Stimulated activated naive CD8-positive, alpha-beta T cell treated with anti-CD3 and anti-CD28 coated beads, Interleukin-15, amount 100 ng/mL, for 72 hours (primary cell): Measurements from ENCODE around the gene PRAMEF12.
A peak's percentile ranks its signal among the peaks of the same experiment; 100 is the strongest.
"Not testable (repeated sequence)": the region's sequence is repeated elsewhere in the genome, so short reads cannot be mapped to it uniquely, and the experiment has no call there.

Experiments
- ATAC-seq: fragments of 150-1000 bp; cut with Tn5 transposase; 2 replicates; pipeline ENCODE4 v1.10.0; 2021; ENCODE audit warnings: mild to moderate bottlenecking, moderate library complexity
- DNase-seq, 2 donors: peaks; one replicate each; pipeline ENCODE4 v3.0.0; 2021 to 2022
- H3K27ac Mint-ChIP-seq, 2 donors: one replicate each; pipeline ENCODE4 v1.8.0; 2022; ENCODE audit warnings: mild to moderate bottlenecking in 2 of 2, mixed read lengths in 2 of 2, moderate library complexity in 2 of 2
- H3K27me3 Mint-ChIP-seq: one replicate; pipeline ENCODE4 v1.8.0; 2022; ENCODE audit warnings: mixed read lengths
- H3K4me1 Mint-ChIP-seq: one replicate; pipeline ENCODE4 v1.8.0; 2022; ENCODE audit warnings: mild to moderate bottlenecking, mixed read lengths
- H3K4me3 Mint-ChIP-seq, 2 donors: one replicate each; pipeline ENCODE4 v1.8.0; 2022; ENCODE audit warnings: mild to moderate bottlenecking in 2 of 2, mixed read lengths in 2 of 2, moderate library complexity in 1 of 2
- H3K9me3 Mint-ChIP-seq, 2 donors: one replicate each; pipeline ENCODE4 v1.8.0; 2022; ENCODE audit warnings: mixed read lengths in 2 of 2

Gene PRAMEF12

DNA sequence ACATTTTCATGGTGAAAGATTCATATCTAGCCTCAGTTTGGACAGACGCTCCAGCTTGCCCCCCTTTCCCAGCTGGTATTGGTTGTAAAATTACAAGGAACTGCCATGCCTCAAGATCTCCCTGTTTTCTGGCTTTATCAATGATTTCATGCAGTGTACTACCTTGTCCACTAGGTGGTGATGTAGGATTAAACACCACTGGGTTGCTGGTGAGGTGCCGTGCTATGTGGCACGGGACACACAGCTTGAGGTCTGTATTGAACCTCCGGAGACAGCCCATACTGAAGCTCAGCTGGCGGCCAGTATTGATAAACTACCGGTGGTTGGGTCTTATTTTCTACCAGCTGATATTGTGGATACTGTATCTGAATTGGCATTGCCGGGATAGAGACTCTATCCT lies 10.2 kb downstream of the PRAMEF12 start:
- H3K4me1 Mint-ChIP-seq, DNase-seq, H3K4me3 Mint-ChIP-seq, ATAC-seq, H3K27ac Mint-ChIP-seq, H3K27me3 Mint-ChIP-seq: not testable (repeated sequence)
- peaks cover 13 to 14% of the 10 kb centered on the region in 2 donors for H3K9me3 Mint-ChIP-seq

- H3K27me3 Mint-ChIP-seq, H3K4me3 Mint-ChIP-seq, DNase-seq, H3K4me1 Mint-ChIP-seq, ATAC-seq, H3K27ac Mint-ChIP-seq: not testable (repeated sequence)
- H3K9me3 Mint-ChIP-seq: peaks cover 13 to 14% of the 10 kb centered on the region in 2 donors
Measured at GRCh38 chr1:12784729-12785128, 11.2 kb downstream of the PRAMEF12 start.

GRCh38 chr1:12791097-12791496 lies 17.6 kb downstream of the PRAMEF12 start, which contains the start of gene PRAMEF1:
PRAMEF1 (plus strand) TSS chr1:12791397; CDS start chr1:12793228, 1,831 bp downstream.
- H3K4me1 Mint-ChIP-seq, H3K4me3 Mint-ChIP-seq, ATAC-seq, DNase-seq, H3K9me3 Mint-ChIP-seq, H3K27me3 Mint-ChIP-seq, H3K27ac Mint-ChIP-seq: not testable (repeated sequence)

DNA sequence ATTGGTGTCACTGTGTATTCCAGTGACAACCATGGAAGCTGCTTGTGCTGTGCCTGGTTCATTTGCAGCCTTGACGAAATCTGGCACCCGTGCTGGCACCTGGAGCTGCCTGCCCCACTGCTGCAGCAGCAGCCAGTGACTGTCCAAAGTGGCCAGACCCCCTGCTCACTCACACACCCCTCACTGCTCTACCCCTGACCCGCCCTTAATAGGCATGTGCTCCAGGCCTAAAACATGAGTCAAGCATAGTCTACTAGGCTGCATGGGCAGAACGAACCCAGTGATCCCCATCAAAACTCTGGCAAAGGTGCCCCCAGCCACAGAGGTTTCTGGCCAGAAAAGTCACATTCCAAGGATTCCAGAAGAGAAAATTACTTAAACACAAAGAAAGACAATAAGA lies 25.4 kb downstream of the PRAMEF12 start:
- ATAC-seq: no peak
- no peak overlapping the region for H3K27ac Mint-ChIP-seq
- no peak overlapping the region for H3K4me3 Mint-ChIP-seq
- H3K9me3 Mint-ChIP-seq: no peaks in the 10 kb centered on the region
- no peaks in the 10 kb centered on the region for H3K4me1 Mint-ChIP-seq
- no peak for DNase-seq
- H3K27me3 Mint-ChIP-seq: peaks cover 9% of the 10 kb centered on the region

DNA sequence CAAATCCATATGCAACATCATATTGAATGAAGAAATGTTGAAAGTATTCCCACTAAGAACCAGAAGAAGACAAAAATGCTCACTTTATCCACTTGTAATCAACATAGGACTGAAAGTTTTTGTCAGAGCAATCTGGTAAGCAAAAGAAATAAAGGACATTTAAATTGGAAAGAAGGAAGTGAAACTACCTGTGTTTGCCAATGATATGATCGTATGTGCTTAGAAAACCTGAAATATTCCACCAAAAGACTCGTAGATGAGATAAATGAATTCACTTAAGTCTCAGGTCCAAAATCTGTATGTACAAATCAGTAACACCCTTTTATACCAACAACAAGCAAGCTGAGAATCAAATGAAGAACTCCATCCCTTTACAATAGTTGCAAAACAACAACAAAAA lies 26.2 kb downstream of the PRAMEF12 start:
- H3K9me3 Mint-ChIP-seq: peaks cover 3% of the 10 kb centered on the region in 2 donors
- ATAC-seq: no peak
- H3K27me3 Mint-ChIP-seq: peaks cover 9% of the 10 kb centered on the region
- no peak for DNase-seq
- H3K27ac Mint-ChIP-seq: no peak overlapping the region
- no peak overlapping the region for H3K4me3 Mint-ChIP-seq
- H3K4me1 Mint-ChIP-seq: no peaks in the 10 kb centered on the region

GRCh38 chr1:12809933-12810332 lies 36.4 kb downstream of the PRAMEF12 start:
- Mint-ChIP-seq H3K27me3 (peaks cover 39% of the 10 kb centered on the region), H3K27ac (no peak overlapping the region), H3K4me3 (no peak overlapping the region), H3K4me1 (no peaks in the 10 kb centered on the region), H3K9me3 (peaks cover 12 to 13% of the 10 kb centered on the region in 2 donors)
- DNase-seq: no peak
- no peak for ATAC-seq

DNA sequence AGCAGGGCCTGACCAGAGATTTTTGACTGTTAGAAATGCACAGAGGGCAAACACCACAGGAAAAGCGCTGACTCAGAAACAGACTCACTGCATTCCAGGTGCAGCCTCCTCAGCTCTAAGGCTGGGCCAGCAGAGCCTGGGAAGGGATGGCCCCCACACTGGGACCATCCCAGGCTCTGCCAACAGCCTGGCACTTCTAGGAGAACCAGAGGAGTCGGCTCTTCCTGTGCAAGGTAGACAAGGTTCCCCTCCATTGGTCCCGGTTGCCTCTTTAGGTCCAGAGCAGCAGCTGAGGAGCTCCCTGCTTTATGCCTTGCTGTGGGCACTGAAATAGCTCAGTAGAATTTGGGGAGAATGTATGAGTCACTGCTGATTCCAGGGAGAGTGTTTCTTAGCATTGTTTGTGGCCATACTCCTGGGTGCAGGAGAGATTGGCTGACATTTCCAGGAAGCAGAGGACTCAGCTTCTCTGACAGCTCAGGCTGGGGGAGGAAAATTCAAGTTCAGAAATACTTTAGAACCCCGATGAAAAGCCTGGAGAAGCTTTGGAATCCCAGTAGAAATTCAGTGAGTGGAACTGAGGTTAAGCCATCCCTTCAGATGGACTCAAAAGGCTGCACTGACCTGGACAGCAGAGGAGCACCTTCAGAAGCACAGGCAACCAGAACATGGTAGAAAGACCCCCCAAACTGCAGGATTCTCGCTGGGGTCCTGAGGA lies 37.3 kb downstream of the PRAMEF12 start:
- DNase-seq (no peak), ATAC-seq (no peak)
- Mint-ChIP-seq H3K4me3 (no peak overlapping the region), H3K9me3 (peaks cover 9% of the 10 kb centered on the region in 2 donors), H3K4me1 (no peaks in the 10 kb centered on the region), H3K27me3 (peaks cover 43% of the 10 kb centered on the region), H3K27ac (peak overlapping the region in 1 of 2 donors; percentile 23)

GRCh38 chr1:12811409-12811784 lies 37.9 kb downstream of the PRAMEF12 start:
- H3K9me3 Mint-ChIP-seq: peaks cover 6 to 9% of the 10 kb centered on the region in 2 donors
- no peaks in the 10 kb centered on the region for H3K4me1 Mint-ChIP-seq
- DNase-seq (no peak), ATAC-seq (no peak)
- no peak overlapping the region for H3K4me3 Mint-ChIP-seq
- H3K27me3 Mint-ChIP-seq: peaks cover 44% of the 10 kb centered on the region
- H3K27ac Mint-ChIP-seq: no peak overlapping the region

DNA sequence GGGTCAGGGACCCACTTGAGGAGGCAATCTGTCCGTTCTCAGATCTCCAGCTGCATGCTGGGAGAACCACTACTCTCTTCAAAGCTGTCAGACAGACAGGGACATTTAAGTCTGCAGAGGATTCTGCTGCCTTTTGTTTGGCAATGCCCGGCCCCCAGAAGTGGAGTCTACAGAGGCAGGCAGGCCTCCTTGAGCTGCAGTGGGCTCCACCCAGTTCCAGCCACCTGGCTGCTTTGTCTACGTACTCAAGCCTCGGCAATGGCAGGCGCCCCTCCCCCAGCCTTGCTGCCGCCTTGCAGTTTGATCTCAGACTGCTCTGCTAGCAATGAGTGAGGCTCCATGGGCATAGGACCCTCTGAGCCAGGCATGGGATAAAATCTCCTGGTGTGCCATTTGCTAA lies 45.5 kb downstream of the PRAMEF12 start:
- not testable (repeated sequence) for H3K9me3 Mint-ChIP-seq, DNase-seq, H3K27ac Mint-ChIP-seq

More for the DNA sequence above, 45.5 kb downstream of the PRAMEF12 start:
- ATAC-seq, H3K4me3 Mint-ChIP-seq, H3K4me1 Mint-ChIP-seq: not testable (repeated sequence)
- peaks cover 36% of the 10 kb centered on the region for H3K27me3 Mint-ChIP-seq
